Osteoblast (primary cell): ENCODE data around the gene CDC16. TPM values are rescaled to one million over a fixed set of nuclear protein-coding genes. Genes with fewer than 3 reads are reported as not detected.

Experiments
- DNase-seq: peaks from one replicate; pipeline ENCODE4 v3.0.0; 2011; ENCODE audit warnings: low spot score, mixed read lengths; ENCODE audit not compliant: insufficient read length; ENCODE audit errors: missing footprints
- H2AFZ ChIP-seq: 2 replicates; pipeline ENCODE4 v1.6.0; 2011; ENCODE audit warnings: mild to moderate bottlenecking, low read length
- H3K27ac ChIP-seq: 2 replicates; pipeline ENCODE4 v1.5.1; 2011; ENCODE audit warnings: mild to moderate bottlenecking, low read depth, low read length, moderate library complexity
- H3K27me3 ChIP-seq: 2 replicates; pipeline ENCODE4 v1.6.0; 2012; ENCODE audit warnings: mild to moderate bottlenecking, control low read depth, inconsistent platforms, low read length, moderate library complexity; ENCODE audit not compliant: insufficient read depth
- H3K36me3 ChIP-seq: 2 replicates; pipeline ENCODE4 v1.5.1; 2011; ENCODE audit warnings: mild to moderate bottlenecking, low read length, control low read depth, moderate library complexity; ENCODE audit not compliant: insufficient read depth
- H3K4me1 ChIP-seq: 2 replicates; pipeline ENCODE4 v1.5.1; 2011; ENCODE audit warnings: mild to moderate bottlenecking, low read length, control low read depth, moderate library complexity; ENCODE audit not compliant: insufficient read depth
- H3K4me2 ChIP-seq: 2 replicates; pipeline ENCODE4 v1.6.0; 2011; ENCODE audit warnings: mild to moderate bottlenecking, low read length; ENCODE audit not compliant: insufficient read depth
- H3K4me3 ChIP-seq: fragments of 200-600 bp; sonication (generic); 3 replicates; pipeline ENCODE4 v1.5.1; 2012; ENCODE audit warnings: mild to moderate bottlenecking, low read length, inconsistent platforms; ENCODE audit not compliant: insufficient read depth
- H3K79me2 ChIP-seq: 2 replicates; pipeline ENCODE4 v1.6.0; 2012; ENCODE audit warnings: mild to moderate bottlenecking, low read length, control low read depth, inconsistent platforms; ENCODE audit not compliant: insufficient read depth
- H3K9me3 ChIP-seq: 2 replicates; pipeline ENCODE4 v1.5.1; 2011; ENCODE audit warnings: low read depth, low read length, control low read depth
- H4K20me1 ChIP-seq: 2 replicates; pipeline ENCODE4 v1.6.0; 2012; ENCODE audit warnings: mild to moderate bottlenecking, low read length, control low read depth; ENCODE audit not compliant: insufficient read depth
- total RNA-seq: library from RNA; depleted of rRNA; stranded (reverse); fragments of >200 nt; gene quantifications from 2 replicates; pipeline ENCODE4 v1.2.3, GENCODE V29; 2012
- TF ChIP-seq, protein P1 (sequence below): IDR thresholded peaks from 2 replicates; pipeline ENCODE4 v1.5.1; 2011; ENCODE audit warnings: mild to moderate bottlenecking, low read depth, low read length, moderate library complexity; ENCODE audit errors: extremely low read depth

CDC16 gene
- total RNA-seq, 1 donor, result 82.2 TPM

GRCh38 chr13:114314074-114314912 lies 79.6 kb downstream of the CDC16 start, which contains the start of gene CHAMP1:
Gene CHAMP1, plus strand, starts transcription at chr13:114314503. Its CDS starts 9,340 bp downstream, at chr13:114323843.
- Histone ChIP-seq H3K9me3 (no peaks in the 10 kb centered on the region), H3K4me2 (peak within 1 kb of the TSS; percentile 94), H3K27ac (peak within 1 kb of the TSS; percentile 99), H3K27me3 (no peaks in the 10 kb centered on the region), H3K4me1 (peaks cover 74% of the 10 kb centered on the region), H3K79me2 (peaks cover 49% of the 10 kb centered on the region), H3K36me3 (no peaks in the 10 kb centered on the region), H2AFZ (peak within 1 kb of the TSS; percentile 71), H3K4me3 (peak within 1 kb of the TSS; percentile 88), H4K20me1 (peaks cover 13% of the 10 kb centered on the region)
- TF ChIP-seq, protein P1, sequence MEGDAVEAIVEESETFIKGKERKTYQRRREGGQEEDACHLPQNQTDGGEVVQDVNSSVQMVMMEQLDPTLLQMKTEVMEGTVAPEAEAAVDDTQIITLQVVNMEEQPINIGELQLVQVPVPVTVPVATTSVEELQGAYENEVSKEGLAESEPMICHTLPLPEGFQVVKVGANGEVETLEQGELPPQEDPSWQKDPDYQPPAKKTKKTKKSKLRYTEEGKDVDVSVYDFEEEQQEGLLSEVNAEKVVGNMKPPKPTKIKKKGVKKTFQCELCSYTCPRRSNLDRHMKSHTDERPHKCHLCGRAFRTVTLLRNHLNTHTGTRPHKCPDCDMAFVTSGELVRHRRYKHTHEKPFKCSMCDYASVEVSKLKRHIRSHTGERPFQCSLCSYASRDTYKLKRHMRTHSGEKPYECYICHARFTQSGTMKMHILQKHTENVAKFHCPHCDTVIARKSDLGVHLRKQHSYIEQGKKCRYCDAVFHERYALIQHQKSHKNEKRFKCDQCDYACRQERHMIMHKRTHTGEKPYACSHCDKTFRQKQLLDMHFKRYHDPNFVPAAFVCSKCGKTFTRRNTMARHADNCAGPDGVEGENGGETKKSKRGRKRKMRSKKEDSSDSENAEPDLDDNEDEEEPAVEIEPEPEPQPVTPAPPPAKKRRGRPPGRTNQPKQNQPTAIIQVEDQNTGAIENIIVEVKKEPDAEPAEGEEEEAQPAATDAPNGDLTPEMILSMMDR, result no peak
- DNase-seq, result peak; percentile 98

- H2AFZ ChIP-seq, result no peak overlapping the region
- H3K27ac ChIP-seq, result peak overlapping the region; percentile 77
- H3K79me2 ChIP-seq, result peaks cover 57% of the 10 kb centered on the region
- no peak for DNase-seq
- peak overlapping the region; percentile 92 for H3K4me2 ChIP-seq
- H3K27me3 ChIP-seq, result no peaks in the 10 kb centered on the region
- H4K20me1 ChIP-seq, result peaks cover 20% of the 10 kb centered on the region
- peaks cover 3% of the 10 kb centered on the region for H3K36me3 ChIP-seq
- TF ChIP-seq, protein P1, result no peak
- H3K4me3 ChIP-seq, result peak overlapping the region; percentile 88
- H3K9me3 ChIP-seq, result no peaks in the 10 kb centered on the region
- peaks cover 76% of the 10 kb centered on the region for H3K4me1 ChIP-seq
Measured at GRCh38 chr13:114315074-114315785, 80.5 kb downstream of the CDC16 start.

GRCh38 chr13:114318624-114319023 lies 83.9 kb downstream of the CDC16 start:
- H3K4me2 ChIP-seq, result peak overlapping the region; percentile 70
- H3K4me3 ChIP-seq, result peak overlapping the region; percentile 4
- H3K9me3 ChIP-seq, result no peaks in the 10 kb centered on the region
- peaks cover 49% of the 10 kb centered on the region for H3K4me1 ChIP-seq
- peaks cover 32% of the 10 kb centered on the region for H3K36me3 ChIP-seq
- H4K20me1 ChIP-seq, result peaks cover 22% of the 10 kb centered on the region
- DNase-seq, result no peak
- peak overlapping the region; percentile 67 for H3K27ac ChIP-seq
- TF ChIP-seq, protein P1, result no peak
- H2AFZ ChIP-seq, result no peak overlapping the region
- no peaks in the 10 kb centered on the region for H3K27me3 ChIP-seq
- H3K79me2 ChIP-seq, result peaks cover 87% of the 10 kb centered on the region

GRCh38 chr13:114319441-114319913 lies 84.8 kb downstream of the CDC16 start:
- Histone ChIP-seq H3K27ac (peak overlapping the region; percentile 67), H2AFZ (no peak overlapping the region), H4K20me1 (peaks cover 22% of the 10 kb centered on the region), H3K4me1 (peaks cover 46% of the 10 kb centered on the region), H3K36me3 (peaks cover 41% of the 10 kb centered on the region), H3K4me3 (peak overlapping the region; percentile 8), H3K79me2 (peaks cover 94% of the 10 kb centered on the region), H3K9me3 (no peaks in the 10 kb centered on the region), H3K27me3 (no peaks in the 10 kb centered on the region), H3K4me2 (peak overlapping the region; percentile 70)
- peak; percentile 88 for DNase-seq
- TF ChIP-seq, protein P1, result no peak
